AG04449 (cell line): Measurements from ENCODE around the gene NSUN2.

Experiments
- CTCF ChIA-PET: fragments of 350-600 bp; formaldehyde crosslinking; extraction: SDS; loops from one replicate; lab custom pipeline; 2021; ENCODE audit warnings: antibody characterized with exemption; lab: Yijun Ruan, JAX
- POLR2A ChIA-PET: fragments of 400-600, 350-600 bp; formaldehyde crosslinking; extraction: SDS; loops from one replicate; lab custom pipeline; 2020; ENCODE audit warnings: antibody characterized with exemption, inconsistent platforms; lab: Yijun Ruan, JAX
- DNase-seq: peaks from one replicate; pipeline ENCODE4 v3.0.0-alpha.2; 2010; ENCODE audit warnings: low read depth, low spot score
- H3K4me3 ChIP-seq: 2 replicates; pipeline ENCODE4 v1.5.1; 2011; ENCODE audit warnings: low read depth, mild to moderate bottlenecking, control low read depth, low read length
- TF ChIP-seq, protein P1 (sequence below): IDR thresholded peaks from one replicate; pipeline ENCODE4 v1.5.1; 2011; ENCODE audit warnings: mild to moderate bottlenecking, moderate library complexity, low read length, control low read depth, inconsistent platforms; ENCODE audit not compliant: insufficient read depth; ENCODE audit errors: missing control alignments

Gene NSUN2

DNA sequence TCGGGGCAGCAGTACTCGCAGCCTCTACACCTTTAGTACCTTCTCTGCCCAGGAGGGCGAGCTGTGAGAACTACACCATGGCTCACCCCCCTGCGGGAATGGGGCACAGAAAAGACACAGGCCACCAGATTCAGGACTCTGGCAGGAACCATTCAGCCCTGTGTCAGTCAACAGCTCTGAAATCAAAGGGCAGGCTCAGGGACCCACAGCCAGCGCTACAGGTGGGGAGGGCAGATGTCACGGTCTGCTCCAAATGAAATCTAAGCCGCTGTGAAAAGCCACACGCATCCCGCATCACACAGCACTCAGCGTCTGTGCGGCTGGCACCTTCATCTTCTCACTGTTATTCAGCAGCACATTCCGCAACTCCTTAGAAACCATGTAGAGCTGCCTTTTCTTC, 27.9 kb downstream of the NSUN2 start:
- ChIA-PET POLR2A (no interaction called here), CTCF (interaction anchor here (0.8 kb wide), 1 partner anchor 141 kb away, joined by 3 read pairs; no protein-coding TSS in a partner anchor)
- DNase-seq = no peak
- H3K4me3 ChIP-seq = no peak overlapping the region
- TF ChIP-seq, protein P1, sequence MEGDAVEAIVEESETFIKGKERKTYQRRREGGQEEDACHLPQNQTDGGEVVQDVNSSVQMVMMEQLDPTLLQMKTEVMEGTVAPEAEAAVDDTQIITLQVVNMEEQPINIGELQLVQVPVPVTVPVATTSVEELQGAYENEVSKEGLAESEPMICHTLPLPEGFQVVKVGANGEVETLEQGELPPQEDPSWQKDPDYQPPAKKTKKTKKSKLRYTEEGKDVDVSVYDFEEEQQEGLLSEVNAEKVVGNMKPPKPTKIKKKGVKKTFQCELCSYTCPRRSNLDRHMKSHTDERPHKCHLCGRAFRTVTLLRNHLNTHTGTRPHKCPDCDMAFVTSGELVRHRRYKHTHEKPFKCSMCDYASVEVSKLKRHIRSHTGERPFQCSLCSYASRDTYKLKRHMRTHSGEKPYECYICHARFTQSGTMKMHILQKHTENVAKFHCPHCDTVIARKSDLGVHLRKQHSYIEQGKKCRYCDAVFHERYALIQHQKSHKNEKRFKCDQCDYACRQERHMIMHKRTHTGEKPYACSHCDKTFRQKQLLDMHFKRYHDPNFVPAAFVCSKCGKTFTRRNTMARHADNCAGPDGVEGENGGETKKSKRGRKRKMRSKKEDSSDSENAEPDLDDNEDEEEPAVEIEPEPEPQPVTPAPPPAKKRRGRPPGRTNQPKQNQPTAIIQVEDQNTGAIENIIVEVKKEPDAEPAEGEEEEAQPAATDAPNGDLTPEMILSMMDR = no peak

DNA sequence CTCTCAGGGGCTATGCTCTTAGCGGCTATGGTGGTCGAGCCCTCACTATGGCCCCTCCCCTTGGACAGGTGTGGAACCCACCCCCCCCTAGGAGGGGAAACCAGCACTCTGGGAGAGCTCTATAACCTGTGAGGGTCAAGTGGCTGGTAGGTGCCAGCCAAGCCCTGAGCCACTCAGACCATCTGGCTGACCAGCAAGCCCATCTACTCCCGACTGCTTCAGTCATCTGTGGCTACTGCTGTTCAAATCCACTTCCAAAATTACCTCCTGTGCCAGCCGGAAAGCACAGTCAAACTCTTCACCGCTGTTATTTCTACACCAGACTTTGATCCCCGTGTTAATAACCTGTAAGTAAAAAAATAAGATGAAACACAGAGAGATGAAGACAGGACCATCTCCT, 28.5 kb downstream of the NSUN2 start:
- H3K4me3 ChIP-seq = no peak overlapping the region
- POLR2A ChIA-PET = no interaction called here
- TF ChIP-seq, protein P1 = no peak
- CTCF ChIA-PET = no interaction called here
- no peak for DNase-seq

DNA sequence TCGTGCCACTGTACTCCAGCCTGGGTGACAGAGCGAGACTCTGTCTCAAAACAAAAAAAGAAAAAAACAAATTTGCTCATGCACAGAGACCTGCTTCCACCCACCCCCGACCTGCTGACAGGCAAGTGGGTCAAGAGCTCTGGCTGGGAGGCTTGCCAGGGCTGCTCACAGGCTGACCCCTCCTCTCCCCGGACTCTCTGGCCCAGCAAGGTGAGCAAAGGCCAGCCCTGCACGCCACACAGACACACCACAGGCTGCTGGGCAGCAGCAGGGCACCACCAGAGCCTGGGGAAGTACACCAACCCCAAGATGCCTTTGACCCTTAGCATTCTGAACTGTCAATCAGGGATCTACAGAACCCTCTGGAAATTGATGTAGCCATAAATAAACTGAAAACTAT, 29.2 kb downstream of the NSUN2 start:
- POLR2A ChIA-PET = no interaction called here
- no peak for DNase-seq
- CTCF ChIA-PET = no interaction called here
- no peak overlapping the region for H3K4me3 ChIP-seq
- TF ChIP-seq, protein P1 = no peak

DNA sequence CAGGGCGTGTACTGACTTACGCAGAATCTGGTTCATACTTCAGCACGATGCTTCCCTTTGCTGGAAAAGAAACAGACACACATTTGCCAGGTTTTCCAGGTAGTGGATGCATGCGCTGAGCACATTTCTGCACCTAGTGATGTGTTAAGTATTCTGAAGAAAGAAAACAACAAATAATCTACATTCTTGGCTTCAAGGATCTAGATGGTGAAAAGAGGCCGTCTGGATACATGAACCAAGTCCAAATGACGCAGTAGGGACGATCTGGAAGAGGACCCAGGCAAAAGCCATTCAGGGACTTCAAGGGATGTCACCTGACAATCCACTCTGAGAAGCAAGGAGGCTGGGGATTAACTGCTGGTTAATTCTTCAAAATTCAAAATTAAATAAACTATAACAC, 30.4 kb downstream of the NSUN2 start:
- TF ChIP-seq, protein P1 = no peak
- POLR2A ChIA-PET = no interaction called here
- H3K4me3 ChIP-seq = no peak overlapping the region
- no peak for DNase-seq
- CTCF ChIA-PET = no interaction called here

DNA sequence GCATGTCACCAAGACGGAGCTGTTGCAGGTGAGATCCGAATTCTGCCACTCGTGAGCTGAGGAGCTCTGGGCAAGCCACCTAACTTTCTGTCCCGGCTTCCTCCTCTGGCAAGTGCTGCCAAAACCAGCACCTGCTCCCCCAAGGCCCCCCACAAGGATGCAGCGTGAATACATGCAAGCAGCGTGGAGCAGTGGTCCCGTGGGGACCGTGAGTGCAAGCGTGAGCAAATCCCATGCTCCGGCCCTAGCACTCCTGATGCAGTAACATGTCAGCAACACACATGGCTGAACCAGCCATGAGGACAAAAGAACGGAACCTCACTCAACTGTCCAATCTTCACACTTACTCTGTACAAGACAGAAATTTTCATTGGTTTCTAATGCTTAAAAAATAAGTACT, 31.0 kb downstream of the NSUN2 start:
- no peak for DNase-seq
- no peak overlapping the region for H3K4me3 ChIP-seq
- TF ChIP-seq, protein P1 = no peak
- ChIA-PET POLR2A (no interaction called here), CTCF (no interaction called here)

DNA sequence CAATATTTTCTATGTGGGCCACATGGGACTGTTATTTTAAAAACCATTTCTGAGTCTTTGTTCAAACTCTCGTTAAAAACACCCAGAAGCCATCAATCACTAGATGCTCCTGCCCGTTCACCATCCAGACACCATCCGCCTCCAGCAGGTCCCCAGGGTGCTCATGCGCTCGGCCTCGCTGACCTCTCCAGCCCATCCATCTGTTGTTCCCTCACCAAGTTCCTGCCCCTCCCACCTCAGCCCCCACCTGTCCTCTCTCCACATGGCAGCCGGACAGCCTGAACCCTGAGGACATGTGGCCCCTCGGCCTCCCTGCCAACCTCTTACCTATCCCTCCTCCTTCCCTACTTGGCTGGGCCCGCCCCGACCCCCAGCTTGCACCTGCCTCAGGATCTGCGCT, 31.6 kb downstream of the NSUN2 start:
- POLR2A ChIA-PET = no interaction called here
- CTCF ChIA-PET = no interaction called here
- H3K4me3 ChIP-seq = no peak overlapping the region
- no peak for DNase-seq
- TF ChIP-seq, protein P1 = no peak
